Activated CD4-positive, CD25-positive, alpha-beta regulatory T cell treated with anti-CD3 and anti-CD28 coated beads, Interleukin-2, amount 50 U/mL, for 72 hours (primary cell): ENCODE data around the gene NEMF.
"Not testable (repeated sequence)": the region's sequence is repeated elsewhere in the genome, so short reads cannot be mapped to it uniquely, and the experiment has no call there.

Experiments
- DNase-seq: peaks from one replicate; pipeline ENCODE4 v3.0.0; 2021

The NEMF gene

DNA sequence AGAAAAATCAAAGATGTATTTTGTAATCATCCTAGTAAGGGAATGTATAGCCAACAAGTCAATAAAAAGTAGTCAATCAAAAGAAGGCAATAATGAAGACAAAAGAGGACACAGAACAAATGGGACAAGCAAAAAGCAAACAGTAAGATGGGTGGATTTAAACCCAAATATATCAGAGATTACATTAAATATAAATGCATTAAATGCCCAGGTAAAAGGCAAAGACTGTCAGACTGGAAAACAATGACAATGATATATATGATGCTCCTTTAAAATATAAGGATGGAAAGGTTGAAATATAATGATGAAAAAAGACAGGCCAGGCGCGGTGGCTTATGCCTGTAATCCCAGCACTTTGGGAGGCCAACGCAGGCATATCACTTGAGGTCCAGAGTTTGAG is 35.7 kb downstream of the NEMF start:
- DNase-seq, result no peak

DNA sequence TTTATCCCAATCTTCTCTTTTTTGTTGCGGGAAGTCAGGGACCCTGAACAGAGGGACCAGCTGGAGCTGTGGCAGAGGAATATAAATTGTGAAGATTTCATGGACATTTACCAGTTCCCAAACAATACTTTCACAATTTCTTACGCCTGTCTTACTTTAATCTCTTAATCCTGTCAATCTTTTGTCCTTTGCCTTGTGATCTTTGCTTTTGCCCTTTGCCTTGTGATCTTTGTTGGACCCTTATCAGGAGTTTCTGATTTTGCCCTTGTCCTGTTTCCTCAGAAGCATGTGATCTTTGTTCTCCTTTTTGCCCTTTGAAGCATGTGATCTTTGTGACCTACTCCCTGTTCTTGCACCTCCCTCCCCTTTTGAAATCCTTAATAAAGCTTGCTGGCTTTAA is 36.5 kb downstream of the NEMF start:
- DNase-seq, result not testable (repeated sequence)

DNA sequence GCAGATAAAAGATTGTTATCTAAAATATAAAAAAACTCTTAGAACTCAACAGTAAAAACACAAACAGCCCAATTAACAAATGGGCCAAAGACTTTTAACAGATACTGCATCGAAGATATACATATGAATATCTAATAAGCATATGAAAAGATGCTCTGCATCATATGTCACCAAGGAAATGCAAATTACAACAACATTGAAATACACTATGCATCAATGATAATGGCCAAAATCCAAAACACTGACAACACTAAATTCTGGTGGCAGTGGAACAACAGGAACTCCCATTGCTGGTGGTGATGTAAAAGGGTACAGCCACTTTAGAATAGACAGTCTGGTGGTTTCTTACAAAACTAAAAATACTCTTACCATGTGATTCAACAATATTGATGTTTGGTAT is 43.8 kb downstream of the NEMF start:
- no peak for DNase-seq

DNA sequence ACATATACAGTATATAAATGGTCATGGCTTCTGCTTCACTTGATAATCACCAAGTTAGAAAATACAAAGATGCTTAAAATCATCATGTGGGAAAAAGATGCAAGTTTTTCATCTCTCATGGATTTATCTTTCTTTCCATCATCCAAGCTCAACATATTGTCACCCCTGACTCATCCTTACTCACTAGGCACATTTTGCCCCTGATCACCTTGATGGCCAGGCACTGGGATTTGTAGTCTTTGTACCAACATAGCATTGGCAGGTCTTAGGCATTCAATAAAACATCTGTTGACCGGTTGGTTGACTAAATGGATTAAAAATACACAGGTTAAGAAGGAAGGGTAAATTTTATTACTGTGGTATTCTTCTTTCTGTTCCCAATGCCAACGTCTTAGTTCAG is 56.6 kb downstream of the NEMF start:
- DNase-seq, result no peak

DNA sequence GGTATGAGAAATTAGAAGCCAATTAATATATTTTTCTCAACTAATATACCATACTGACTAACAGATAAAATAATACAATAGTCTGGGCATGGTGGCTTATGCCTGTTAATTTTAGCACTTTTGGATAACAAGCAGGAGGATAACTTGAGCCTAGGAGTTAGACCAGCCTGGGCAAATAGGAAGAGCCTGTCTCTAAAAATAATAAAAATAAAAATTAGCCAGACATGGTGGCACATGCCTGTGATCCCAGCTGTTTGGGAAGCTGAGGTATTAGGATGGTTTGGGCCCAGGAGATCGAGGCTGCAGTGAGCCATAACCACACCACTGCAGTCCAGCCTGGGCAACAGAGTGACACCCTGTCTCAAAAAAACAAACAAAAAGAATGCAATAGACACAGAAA is 60.0 kb downstream of the NEMF start:
- no peak for DNase-seq

DNA sequence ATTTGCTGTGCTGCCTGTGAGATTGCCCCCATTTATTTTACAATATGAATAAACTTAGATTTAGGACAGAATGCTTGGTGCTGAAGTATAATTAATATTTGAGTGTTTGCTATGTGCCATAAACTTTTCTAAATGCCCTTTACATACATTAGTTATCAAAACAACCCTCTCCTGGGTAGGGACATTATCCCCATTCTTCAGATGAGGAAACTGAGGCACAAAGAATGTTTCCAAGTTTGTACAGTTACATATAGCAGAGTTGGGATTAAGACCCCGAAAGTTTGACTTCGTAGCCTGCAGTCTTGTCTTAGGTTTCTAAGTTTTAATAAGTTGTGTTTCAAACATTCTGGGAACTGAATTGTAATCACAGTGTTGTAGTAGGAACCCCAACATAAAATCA is 66.3 kb downstream of the NEMF start:
- no peak for DNase-seq

DNA sequence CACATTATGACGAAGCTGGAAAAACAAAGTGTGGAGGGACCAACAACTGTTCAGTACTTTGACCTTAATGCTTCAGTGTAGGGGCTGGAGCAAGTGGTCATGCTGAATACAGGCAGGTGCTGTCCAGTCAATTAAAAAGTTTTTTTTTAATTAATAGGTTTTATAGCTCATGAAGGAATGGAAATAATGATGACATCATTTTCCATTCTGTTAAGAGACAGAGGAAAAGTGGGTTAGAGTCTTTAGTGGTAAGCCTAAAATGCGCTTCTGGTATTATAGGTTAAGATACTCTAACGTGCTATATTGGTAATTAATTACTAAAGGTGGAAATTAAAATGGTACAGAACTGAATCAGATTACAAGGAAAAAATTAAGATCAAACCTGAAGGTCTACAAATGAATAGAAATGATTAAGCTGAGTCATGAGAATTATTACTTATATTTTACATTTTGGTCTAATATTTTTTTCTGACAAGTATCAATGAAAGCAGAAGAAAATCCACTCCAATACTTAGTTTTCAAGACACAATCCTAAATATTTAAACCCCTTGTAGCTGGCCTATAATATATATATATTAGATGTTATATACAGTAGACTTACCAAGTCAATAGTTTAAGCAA is 69.1 kb downstream of the NEMF start:
- no peak for DNase-seq

DNA sequence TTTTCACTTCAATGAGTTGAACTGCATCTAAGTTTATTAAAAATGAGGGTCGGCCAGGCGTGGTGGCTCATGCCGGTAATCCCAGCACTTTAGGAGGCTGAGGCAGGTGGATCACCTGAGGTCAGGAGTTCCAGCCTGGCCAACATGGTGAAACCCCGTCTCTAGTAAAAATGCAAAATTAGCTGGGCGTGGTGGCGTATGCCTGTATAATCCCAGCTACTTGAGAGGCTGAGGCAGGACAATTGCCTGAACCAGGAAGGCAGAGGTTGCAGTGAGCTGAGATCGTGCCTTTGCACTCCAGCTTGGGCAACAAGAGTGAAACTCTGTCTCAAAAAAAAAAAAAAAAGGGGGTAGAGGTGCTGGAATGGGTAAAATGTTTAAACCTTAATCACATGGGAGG is 71.5 kb downstream of the NEMF start:
- DNase-seq, result not testable (repeated sequence)

DNA sequence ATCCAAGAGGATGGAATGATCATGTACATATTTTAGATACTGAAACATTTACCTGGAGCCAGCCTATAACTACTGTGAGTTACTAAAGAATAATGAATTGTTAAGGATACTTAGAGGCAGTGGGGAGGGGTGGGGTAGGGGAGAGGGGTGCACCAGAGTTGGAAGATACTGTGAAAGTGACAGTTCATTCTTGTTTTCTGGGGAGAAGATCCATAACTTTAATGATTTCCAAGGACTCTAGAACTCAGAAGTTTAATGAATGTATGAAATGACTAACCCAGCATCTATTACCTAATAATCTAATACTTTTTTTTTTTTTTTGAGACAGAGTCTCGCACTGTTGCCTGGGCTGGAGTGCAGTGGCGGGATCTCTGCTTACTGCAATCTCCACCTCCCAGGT is 74.2 kb downstream of the NEMF start:
- DNase-seq, result no peak

DNA sequence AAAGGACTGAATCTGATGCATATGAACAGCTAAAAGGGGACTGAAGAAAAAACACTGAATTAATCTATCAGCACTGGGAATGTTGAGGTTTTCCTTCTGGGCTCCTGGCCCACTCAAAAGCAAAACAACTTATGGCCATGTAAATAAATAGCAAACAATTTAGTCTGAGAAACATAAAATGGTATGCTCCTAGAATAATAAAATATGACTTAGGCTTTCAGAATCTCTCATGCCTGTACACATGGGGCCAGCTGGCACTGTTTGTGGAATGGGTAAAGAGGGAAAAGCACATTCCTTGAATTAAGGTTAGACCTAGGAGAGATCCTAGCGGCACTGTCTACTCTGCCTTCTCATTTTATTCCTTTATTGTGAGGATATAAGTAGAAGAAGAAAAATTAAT is 78.5 kb downstream of the NEMF start:
- DNase-seq, result no peak

DNA sequence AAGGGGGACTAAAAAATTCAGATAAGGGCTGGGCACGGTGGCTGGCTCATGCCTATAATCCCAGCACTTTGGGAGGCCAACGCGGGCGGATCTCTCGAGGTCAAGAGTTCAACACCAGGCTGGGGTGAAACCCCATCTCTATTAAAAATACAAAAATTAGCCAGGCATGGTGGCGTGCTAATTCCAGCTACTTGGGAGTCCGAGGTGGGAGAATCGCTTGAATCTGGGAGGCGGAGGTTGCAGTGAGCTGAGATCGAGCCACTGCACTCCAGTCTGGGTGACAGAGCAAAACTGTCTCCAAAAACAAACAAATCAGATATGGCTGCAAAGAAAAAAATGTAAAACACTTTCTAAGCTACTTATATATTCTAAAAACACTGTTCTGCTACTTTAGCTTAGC is 80.9 kb downstream of the NEMF start:
- DNase-seq, result not testable (repeated sequence)

DNA sequence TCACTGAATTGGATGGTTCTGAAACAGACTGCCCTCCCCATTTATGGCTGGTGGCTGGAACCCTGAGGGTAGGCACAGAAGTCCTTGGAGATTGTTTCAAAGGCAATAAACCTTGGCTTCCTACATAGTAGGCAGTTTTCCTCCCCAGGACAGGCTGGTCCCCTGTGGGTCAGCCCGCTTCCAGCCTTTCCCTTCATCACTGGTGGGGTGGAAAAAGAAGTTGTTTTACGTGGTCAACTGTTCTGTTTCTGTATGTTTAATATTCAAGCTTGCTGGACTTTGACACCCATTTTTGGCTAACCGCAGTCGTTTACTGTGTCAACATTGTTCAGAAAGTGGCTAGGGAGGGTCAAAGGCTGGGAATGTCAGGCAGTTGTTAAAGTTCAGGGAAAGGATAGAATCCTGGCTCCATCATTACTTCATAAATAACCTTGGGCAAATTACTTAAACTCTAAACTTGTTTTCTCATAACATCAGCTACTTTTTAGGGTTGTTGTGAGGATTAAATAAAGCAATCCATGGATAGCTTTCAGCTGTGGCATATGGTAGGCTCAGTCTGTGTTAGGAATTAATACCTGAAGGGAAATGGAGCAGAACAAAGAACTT is 82.3 kb downstream of the NEMF start:
- DNase-seq, result no peak

DNA sequence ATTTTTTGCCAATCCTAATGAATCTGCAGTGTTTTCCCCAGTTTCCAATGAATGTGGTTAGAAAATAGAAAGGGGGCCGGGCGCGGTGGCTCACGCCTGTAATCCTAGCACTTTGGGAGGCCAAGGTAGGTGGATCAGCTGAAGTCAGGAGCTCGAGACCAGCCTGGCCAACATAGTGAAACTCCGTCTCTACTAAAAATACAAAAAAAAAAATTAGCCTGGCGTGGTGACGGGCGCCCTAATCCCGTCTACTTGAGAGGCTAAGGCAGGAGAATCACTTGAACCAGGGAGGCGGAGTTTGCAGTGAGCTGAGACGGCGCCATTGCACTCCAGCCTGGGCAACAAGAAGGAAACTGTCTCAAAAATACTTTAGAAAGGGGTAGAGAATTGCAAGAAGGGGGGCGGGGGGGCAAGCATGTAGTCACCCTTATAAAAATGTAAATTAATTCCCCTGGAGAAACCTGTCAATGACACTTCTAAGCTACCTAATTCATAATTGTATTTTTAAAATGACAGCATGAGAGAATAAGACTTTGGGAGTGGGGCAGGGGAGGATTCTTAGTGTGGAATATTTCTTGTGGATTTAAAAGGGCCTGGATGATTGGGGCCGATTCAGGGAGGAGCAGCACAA is 82.9 kb downstream of the NEMF start:
- no peak for DNase-seq

DNA sequence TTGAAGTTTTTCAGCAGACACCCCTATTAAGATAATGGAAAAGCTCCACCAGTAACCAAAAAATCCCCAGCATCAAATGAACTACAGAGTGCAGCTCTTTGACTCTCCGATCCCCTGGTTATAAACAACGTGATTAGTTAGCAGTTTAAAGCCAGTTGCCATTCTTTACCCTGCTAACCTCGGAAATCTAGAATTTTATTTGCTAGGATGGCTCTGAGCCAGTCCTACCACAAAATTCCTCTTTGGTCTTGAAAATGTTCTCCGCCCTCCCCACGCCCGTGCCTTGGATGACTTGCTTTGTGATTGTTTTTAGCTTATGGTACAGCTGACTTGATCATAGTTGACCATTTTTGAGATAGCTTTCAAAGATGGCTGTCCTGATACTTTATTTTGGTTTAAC is 83.4 kb downstream of the NEMF start:
- DNase-seq, result no peak

DNA sequence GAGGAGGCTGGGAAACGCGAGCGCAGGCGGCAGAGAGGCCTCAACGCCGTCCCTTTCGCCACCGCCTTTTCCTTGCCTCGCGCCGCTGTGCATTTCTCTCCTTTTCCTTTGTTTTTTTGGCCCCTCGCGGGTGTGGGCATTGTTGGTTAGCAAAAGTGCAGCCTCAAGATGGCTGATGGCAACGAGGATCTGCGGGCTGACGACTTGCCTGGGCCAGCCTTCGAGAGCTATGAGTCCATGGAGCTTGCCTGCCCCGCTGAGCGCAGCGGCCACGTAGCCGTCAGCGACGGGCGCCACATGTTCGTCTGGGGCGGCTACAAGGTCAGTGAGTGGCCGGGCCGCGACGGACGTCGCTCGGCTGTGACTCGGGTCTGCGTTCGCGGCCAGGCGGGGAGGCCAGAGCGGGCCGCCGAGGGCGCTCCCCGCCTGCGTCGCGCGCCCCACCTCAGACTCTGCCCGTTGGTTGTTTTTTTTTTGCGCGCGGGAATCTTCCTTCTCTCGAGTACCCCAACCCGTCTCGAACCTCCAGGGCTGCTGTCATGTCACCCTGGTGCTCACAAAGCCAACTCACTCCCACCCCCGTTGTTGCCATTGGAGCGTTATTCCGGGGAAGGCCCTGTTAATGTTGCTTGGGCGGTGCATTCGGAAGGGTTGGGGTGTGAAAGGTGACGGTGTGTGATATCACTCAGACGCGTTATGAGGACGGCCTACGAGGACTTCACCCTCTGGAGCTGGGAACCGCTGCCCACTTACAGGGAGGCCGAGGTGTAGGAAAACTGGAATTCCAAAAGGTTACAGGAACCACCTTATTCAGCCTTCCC is 84.1 kb downstream of the NEMF start:
- DNase-seq, result peak; percentile 71

DNA sequence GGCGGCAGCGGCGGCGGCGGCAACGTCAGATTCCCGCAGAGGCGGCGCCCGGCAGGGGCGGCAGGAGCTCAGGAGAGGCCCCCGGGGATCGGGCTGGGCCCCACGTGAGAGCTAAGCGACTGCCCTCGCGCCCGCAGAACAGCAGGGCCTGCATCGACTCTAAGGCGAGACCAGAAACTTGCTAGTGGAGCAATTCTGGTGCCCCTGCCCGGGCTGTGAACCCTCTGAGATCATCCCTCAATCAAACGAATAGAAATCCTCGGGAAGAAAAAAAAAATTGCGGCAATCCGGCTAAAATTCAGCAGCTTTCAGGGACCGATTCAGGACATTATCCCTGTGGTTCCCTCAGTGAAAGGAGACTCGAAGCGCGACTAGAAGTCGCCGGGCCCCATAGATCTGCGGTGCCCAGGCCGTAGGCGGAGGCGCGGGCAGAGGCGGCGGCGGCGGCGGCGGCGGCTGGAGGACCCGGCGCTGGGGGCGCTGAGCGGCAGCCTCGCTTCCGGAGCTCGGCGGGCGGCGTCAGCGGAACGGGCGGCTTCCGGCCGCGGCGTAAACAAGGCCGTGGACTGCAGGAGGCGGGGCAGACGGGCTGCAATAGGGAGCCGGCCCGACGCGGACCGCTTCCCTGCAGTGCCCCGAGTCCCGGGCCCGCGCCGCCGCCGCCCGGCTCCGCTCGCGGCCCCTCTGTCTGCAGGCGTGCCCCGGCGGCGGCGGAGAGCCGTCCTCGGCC is 84.9 kb downstream of the NEMF start, which contains the start of gene KLHDC2:
Gene KLHDC2, plus strand, starts transcription at position 583 of the 730 bp plus-strand sequence. CDS start 316 bp downstream, outside the sequence.
- peak; percentile 91 for DNase-seq

DNA sequence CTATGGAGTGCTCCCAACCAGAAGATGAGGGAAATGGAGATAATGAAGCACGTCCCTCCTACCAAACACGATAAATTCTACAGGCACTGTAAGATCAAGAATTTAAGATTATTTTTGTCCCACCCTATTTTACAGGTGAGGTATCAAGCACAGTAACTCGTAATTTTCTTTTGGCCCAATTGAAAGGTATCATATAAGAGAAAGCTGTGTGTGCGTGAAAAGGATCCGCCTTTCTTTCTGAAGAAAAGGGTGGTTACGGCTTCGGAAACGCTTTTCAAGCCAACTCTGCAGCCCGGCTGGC is 85.4 kb downstream of the NEMF start:
- DNase-seq, result no peak

DNA sequence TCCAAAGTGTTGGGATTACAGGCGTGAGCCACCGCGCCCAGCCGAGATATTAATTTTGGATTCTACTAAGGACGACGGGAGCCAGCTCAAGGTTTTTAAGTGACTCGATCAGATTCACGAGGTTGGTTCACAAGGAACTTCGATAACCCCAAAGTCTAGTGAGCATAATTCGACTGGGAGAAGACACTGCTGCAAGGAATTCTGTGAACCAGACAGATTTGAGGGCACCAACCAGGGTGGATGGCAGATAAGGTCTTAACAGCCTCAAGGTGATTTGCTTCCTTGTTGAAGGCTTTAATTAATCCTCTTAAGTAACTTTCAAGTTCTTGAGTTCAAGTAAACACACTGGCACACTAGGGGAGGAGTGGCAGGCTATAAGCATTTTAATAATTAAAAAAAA is 85.7 kb downstream of the NEMF start:
- no peak for DNase-seq

DNA sequence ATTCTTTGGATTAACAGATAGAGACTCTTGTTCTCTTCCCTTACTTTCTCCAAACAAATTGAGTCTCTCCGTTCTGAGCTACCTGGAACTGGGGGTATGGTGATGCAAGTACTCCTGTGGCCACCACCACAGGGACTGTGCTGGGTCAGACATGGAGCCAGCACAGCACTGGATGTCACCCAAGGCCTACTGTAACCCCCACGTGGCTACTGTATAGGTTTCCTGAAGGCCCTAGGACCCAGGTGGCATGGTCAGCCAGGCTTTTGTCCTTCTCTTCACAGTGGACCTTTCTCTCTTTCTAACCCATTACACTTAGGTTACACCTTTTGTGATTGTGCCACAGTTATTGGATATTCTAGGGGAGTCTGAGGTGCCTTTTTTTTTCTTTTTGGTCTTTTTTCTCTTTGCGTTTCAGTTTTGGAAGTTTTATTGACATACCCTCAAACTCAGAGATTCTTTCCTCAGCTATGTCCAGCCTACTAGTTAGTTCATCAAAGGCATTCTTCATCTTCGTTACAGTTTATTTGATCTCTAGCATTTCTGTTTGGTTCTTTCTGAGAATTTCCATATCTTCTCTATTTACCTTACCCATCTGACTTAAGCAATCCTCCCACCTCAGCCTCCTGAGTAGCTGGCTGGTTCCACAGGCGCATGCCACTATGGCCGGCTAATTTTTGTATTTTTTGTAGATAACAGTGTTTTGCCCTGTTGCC is 90.6 kb downstream of the NEMF start:
- DNase-seq, result no peak

DNA sequence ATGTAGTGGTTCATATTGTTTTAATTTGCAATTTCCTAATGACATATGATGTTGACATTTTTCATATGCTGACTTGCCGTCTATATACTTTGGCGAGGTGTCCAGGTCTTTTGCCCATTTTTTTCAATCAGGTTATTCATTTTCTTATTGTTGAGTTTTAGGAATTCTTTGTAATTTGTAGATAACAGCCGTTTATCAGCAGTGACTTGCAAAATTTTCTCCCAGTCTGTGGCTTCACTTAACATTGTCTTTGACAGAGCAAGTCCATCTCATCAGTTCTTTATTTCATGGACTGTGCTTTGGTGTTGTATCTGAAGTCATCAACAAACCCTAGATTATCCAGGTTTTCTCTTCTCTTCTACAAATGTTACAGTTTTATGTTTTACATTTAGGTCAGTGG is 97.2 kb downstream of the NEMF start:
- no peak for DNase-seq

DNA sequence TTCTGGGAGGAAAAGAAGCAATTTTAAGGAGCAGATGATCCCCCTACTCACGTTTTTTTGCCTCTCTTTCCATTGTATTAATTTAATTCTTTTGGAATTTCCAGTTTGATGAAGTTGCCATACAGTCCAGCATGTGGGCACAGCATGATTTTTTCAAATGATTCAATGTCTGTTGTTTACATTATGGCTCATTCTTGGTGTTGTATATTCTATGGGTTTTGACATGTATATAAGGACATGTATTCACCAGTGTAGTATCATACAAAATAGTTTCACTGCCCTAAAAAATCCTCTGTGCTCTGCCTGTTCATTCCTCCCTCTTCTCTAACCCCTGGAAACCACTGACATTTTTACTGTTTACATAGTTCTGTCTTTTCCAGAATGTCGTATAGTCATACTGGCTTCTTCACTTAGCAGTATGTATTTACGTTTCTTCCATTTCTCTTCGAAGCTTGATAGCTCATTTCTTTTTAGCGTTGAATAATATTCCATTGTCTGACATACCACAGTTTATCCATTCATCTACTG is 98.0 kb downstream of the NEMF start:
- no peak for DNase-seq

DNA sequence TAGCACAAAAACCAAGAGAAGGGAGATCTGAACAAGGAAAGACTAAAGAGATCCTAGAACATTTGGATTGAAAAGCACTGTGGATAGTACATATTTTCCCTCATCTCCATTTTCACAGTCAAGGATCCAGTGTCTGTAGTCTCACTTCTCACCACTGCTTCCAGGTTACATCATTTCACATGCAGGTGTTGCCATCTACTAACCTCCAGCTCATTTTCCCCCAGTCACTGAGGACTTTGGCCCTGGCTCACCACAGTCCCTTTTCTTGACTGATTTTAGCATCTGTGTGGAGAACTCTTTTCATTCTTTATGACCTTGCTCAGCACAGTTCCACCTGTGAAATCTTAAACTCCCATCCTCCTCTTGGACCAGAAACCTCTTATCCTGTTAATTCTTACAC is 106.1 kb downstream of the NEMF start:
- DNase-seq, result not testable (repeated sequence)
